Gastroesophageal sphincter (tissue), 4 donors: Measurements from ENCODE around the gene RAP1GAP2. TPM values are rescaled to one million over a fixed set of nuclear protein-coding genes. Genes with fewer than 3 reads are reported as not detected.

Experiments
- ATAC-seq: fragments of 150-250 bp; one replicate; pipeline ENCODE4 v1.9.1; 2016; ENCODE audit warnings: mild to moderate bottlenecking, moderate library complexity
- H3K27ac ChIP-seq, 4 donors: fragments of 200-600 bp; sonication (generic) in 3 of 4; 1 replicate in 3 of 4; 2 replicates in 1 of 4; pipeline ENCODE4 v1.5.1; 2016 to 2019
- H3K27me3 ChIP-seq: fragments of 200-600 bp; sonication (generic); one replicate; pipeline ENCODE4 v1.5.1; 2019
- H3K36me3 ChIP-seq, 2 donors: fragments of 200-600 bp; sonication (generic); one replicate each; pipeline ENCODE4 v1.5.1; 2019; ENCODE audit warnings: control low read depth in 1 of 2
- H3K4me1 ChIP-seq, 3 donors: fragments of 200-600 bp; sonication (generic); 1 replicate in 2 of 3; 2 replicates in 1 of 3; pipeline ENCODE4 v1.5.1; 2016 to 2019; ENCODE audit warnings: control low read depth in 2 of 3
- H3K4me3 ChIP-seq, 2 donors: fragments of 200-600 bp; sonication (generic); one replicate each; pipeline ENCODE4 v1.5.1; 2019; ENCODE audit warnings: mild to moderate bottlenecking in 1 of 2, moderate library complexity in 1 of 2
- H3K9me3 ChIP-seq, 3 donors: fragments of 200-600 bp; sonication (generic); one replicate each; pipeline ENCODE4 v1.5.1; 2017 to 2019; ENCODE audit warnings: control low read depth in 2 of 3
- EP300 ChIP-seq: sonication (generic); formaldehyde crosslinking; IDR thresholded peaks from one replicate; pipeline ENCODE4 v1.6.1; 2017; ENCODE audit warnings: antibody characterized with exemption, mild to moderate bottlenecking
- POLR2A ChIP-seq, 2 donors: fragments of 450-650 bp; IDR thresholded peaks; one replicate each; pipeline ENCODE4 v1.6.1; 2017; ENCODE audit warnings: antibody characterized with exemption in 2 of 2, mild to moderate bottlenecking in 2 of 2, moderate library complexity in 1 of 2
- POLR2AphosphoS5 ChIP-seq: sonication (generic); formaldehyde crosslinking; IDR thresholded peaks from one replicate; pipeline ENCODE4 v1.6.1; 2017; ENCODE audit warnings: antibody characterized with exemption
- WGBS, 2 donors: methylation state at CpG; one replicate each; pipeline ENCODE4 v1.1.5; 2018; ENCODE audit warnings: low coverage in 1 of 2; 5-methylcytosine and 5-hydroxymethylcytosine counted together
- total RNA-seq, 4 donors: library from RNA; depleted of rRNA; stranded (reverse); fragments of >200 nt; gene quantifications; one replicate each; pipeline ENCODE4 v1.1.0, GENCODE V29; 2016
- TF ChIP-seq, protein P1 (sequence below), 4 experiments: fragments of 200-600 bp in 2 of 4; fragments of 450-650 bp in 2 of 4; sonication (generic) in 1 of 4; IDR thresholded peaks; one replicate each; pipeline ENCODE4 v1.5.1; 2017 to 2019; ENCODE audit warnings: antibody characterized with exemption in 4 of 4, mild to moderate bottlenecking in 2 of 4, moderate library complexity in 2 of 4

Gene RAP1GAP2
- total RNA-seq, 4 donors from 2014 or later = 8.8 to 19.5 (median 11.3) TPM

DNA sequence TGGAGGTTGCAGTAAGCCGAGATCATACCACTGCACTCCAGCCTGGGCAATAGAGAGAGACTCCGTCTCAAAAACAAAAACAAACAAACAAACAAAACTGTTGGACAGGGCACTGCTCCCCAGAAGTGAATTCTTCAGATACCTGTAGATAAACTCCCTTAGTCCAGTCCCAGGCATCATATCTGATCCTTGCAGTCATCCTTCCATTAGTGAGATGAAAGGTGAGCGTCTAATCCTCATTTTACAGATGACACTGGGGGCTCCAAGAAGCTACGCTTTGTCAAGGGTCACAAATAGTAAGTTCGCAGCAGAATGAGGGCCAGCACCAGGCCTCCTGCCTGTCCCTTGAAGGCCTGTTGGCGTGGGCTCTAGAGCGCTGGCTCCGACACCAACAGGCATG is 165.2 kb downstream of the RAP1GAP2 start:
- no peak overlapping the region for H3K27ac ChIP-seq
- H3K27me3 ChIP-seq = no peaks in the 10 kb centered on the region
- H3K4me3 ChIP-seq = no peak overlapping the region
- 81 to 87% methylated on average over 3 to 5 of the region's 8 CpGs for WGBS, 2 donors
- no peak for TF ChIP-seq EP300
- TF ChIP-seq, protein P1, sequence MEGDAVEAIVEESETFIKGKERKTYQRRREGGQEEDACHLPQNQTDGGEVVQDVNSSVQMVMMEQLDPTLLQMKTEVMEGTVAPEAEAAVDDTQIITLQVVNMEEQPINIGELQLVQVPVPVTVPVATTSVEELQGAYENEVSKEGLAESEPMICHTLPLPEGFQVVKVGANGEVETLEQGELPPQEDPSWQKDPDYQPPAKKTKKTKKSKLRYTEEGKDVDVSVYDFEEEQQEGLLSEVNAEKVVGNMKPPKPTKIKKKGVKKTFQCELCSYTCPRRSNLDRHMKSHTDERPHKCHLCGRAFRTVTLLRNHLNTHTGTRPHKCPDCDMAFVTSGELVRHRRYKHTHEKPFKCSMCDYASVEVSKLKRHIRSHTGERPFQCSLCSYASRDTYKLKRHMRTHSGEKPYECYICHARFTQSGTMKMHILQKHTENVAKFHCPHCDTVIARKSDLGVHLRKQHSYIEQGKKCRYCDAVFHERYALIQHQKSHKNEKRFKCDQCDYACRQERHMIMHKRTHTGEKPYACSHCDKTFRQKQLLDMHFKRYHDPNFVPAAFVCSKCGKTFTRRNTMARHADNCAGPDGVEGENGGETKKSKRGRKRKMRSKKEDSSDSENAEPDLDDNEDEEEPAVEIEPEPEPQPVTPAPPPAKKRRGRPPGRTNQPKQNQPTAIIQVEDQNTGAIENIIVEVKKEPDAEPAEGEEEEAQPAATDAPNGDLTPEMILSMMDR (IDR thresholded peaks at IDR 0.05) = no peak
- no peak for TF ChIP-seq POLR2A (IDR thresholded peaks at IDR 0.05)
- H3K4me1 ChIP-seq = no peaks in the 10 kb centered on the region
- no peaks in the 10 kb centered on the region for H3K9me3 ChIP-seq
- no peak for ATAC-seq
- H3K36me3 ChIP-seq = peaks cover 0 to 3% of the 10 kb centered on the region in 2 donors

- Histone ChIP-seq H3K4me1 (no peaks in the 10 kb centered on the region), H3K9me3 (no peaks in the 10 kb centered on the region), H3K27me3 (no peaks in the 10 kb centered on the region), H3K4me3 (no peak overlapping the region), H3K27ac (no peak overlapping the region), H3K36me3 (peaks cover 0 to 3% of the 10 kb centered on the region in 2 donors)
- ATAC-seq = no peak
- TF ChIP-seq POLR2A (IDR thresholded peaks at IDR 0.05) (no peak), POLR2AphosphoS5 (no peak), EP300 (no peak)
- TF ChIP-seq, protein P1 (IDR thresholded peaks at IDR 0.05) = no peak
- WGBS, 2 donors = 88% methylated on average over 1 of the region's 7 CpGs; no CpG with 5 or more reads in 1 of the 2 donors
Observed at GRCh38 chr17:2962236-2962635, 166.0 kb downstream of the RAP1GAP2 start.

DNA sequence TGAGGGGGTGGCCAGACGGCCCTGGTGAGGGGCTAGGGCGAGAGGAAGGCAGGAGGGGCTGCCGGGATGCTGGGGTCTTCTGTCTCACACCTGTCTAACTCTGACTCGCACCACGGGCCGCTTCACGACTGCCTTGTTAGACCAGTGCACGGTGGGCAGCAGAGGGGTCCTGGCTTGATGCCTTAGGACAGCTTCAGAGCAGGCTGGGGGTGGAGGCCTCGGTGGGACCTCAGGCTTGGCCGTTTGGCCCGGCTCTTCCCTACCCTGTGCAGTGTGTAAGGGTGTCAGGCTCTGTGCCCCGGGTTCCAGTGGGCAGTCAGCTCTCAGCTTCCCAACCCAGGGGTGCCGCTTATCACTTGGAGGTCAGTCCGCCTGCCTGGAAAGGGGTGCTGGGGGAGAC is 166.5 kb downstream of the RAP1GAP2 start:
- ATAC-seq = no peak
- TF ChIP-seq, protein P1 (IDR thresholded peaks at IDR 0.05) = no peak
- TF ChIP-seq POLR2A (IDR thresholded peaks at IDR 0.05) (no peak), EP300 (no peak), POLR2AphosphoS5 (no peak)
- 100% methylated on average over 5 of the region's 14 CpGs; no CpG with 5 or more reads in 1 of the 2 donors for WGBS, 2 donors
- Histone ChIP-seq H3K9me3 (no peaks in the 10 kb centered on the region), H3K4me3 (no peak overlapping the region), H3K4me1 (peaks cover 0 to under 1% (median 0%) of the 10 kb centered on the region in 3 donors), H3K27ac (no peak overlapping the region), H3K36me3 (peaks cover 0 to 3% of the 10 kb centered on the region in 2 donors), H3K27me3 (no peaks in the 10 kb centered on the region)

- 89% methylated on average over 7 of the region's 21 CpGs; no CpG with 5 or more reads in 1 of the 2 donors for WGBS, 2 donors
- Histone ChIP-seq H3K36me3 (peaks cover 0 to 3% of the 10 kb centered on the region in 2 donors), H3K4me3 (no peak overlapping the region), H3K27me3 (no peaks in the 10 kb centered on the region), H3K27ac (no peak overlapping the region), H3K4me1 (peaks cover 0 to 4% (median 0%) of the 10 kb centered on the region in 3 donors), H3K9me3 (no peaks in the 10 kb centered on the region)
- TF ChIP-seq POLR2A (IDR thresholded peaks at IDR 0.05) (no peak), EP300 (no peak), POLR2AphosphoS5 (no peak)
- TF ChIP-seq, protein P1 (IDR thresholded peaks at IDR 0.05) = no peak
- ATAC-seq = no peak
Observed at GRCh38 chr17:2963332-2964027, 167.2 kb downstream of the RAP1GAP2 start.

GRCh38 chr17:2964028-2964356 is 167.8 kb downstream of the RAP1GAP2 start:
- ATAC-seq = no peak

More at GRCh38 chr17:2964028-2964356, 167.8 kb downstream of the RAP1GAP2 start:
- no peak for TF ChIP-seq EP300
- no peak for TF ChIP-seq POLR2A (IDR thresholded peaks at IDR 0.05)
- TF ChIP-seq, protein P1 (IDR thresholded peaks at IDR 0.05) = no peak
- TF ChIP-seq POLR2AphosphoS5 = no peak
- WGBS, 2 donors = 83% methylated on average over 1 of the region's 6 CpGs; no CpG with 5 or more reads in 1 of the 2 donors
- Histone ChIP-seq H3K4me3 (no peak overlapping the region), H3K27ac (no peak overlapping the region), H3K27me3 (no peaks in the 10 kb centered on the region), H3K4me1 (peaks cover 0 to 4% (median 0%) of the 10 kb centered on the region in 3 donors), H3K9me3 (no peaks in the 10 kb centered on the region), H3K36me3 (peaks cover 0 to 3% of the 10 kb centered on the region in 2 donors)
